Cardiac muscle cell (in vitro differentiated cells and primary cell): ENCODE measurements around the gene SDHAF2. TPM values are rescaled to one million over a fixed set of nuclear protein-coding genes. Genes with fewer than 3 reads are reported as not detected.
A peak's percentile ranks its signal among the peaks of the same experiment; 100 is the strongest.

Experiments
- DNase-seq, 2 donors: peaks; one replicate each; pipeline versions ENCODE4 v3.0.0 to v3.0.0-alpha.2; 2010 to 2017; ENCODE audit warnings: low read depth in 1 of 2, low spot score in 1 of 2
- H3K27ac ChIP-seq: fragments of 200-600 bp; sonication (generic); 2 replicates; pipeline ENCODE4 v1.5.1; 2016
- H3K27me3 ChIP-seq: fragments of 200-600 bp; sonication (generic); 2 replicates; pipeline ENCODE4 v1.6.0; 2016; ENCODE audit warnings: control low read depth
- H3K36me3 ChIP-seq: fragments of 200-600 bp; sonication (generic); 2 replicates; pipeline ENCODE4 v1.5.1; 2016; ENCODE audit warnings: control low read depth
- H3K4me1 ChIP-seq: fragments of 200-600 bp; sonication (generic); 2 replicates; pipeline ENCODE4 v1.8.1; 2017; ENCODE audit warnings: low read depth, mild to moderate bottlenecking, mixed run types
- H3K4me3 ChIP-seq: fragments of 200-600 bp; sonication (generic); 2 replicates; pipeline ENCODE4 v1.5.1; 2016; ENCODE audit warnings: mild to moderate bottlenecking
- H3K9me3 ChIP-seq: fragments of 200-600 bp; sonication (generic); 2 replicates; pipeline ENCODE4 v1.5.1; 2017; ENCODE audit warnings: low read depth, mild to moderate bottlenecking, control low read depth
- polyA plus RNA-seq: library from polyadenylated mRNA; unstranded; fragments of >200 nt; fragmentation: Nextera tagmentation; extraction: Ambion mirVana; gene quantifications from 2 replicates; pipeline ENCODE4 v1.2.1, GENCODE V29; 2016
- total RNA-seq: library from RNA; depleted of rRNA; stranded (reverse); fragments of >200 nt; gene quantifications from 2 replicates; pipeline ENCODE4 v1.2.3, GENCODE V29; 2016
- TF ChIP-seq, protein P1 (sequence below): IDR thresholded peaks from 2 replicates; pipeline ENCODE4 v1.5.1; 2012; ENCODE audit warnings: low read depth, mild to moderate bottlenecking, low read length

SDHAF2 gene
- total and polyA plus RNA-seq, 2 experiments from 2014 or later: 21.3 to 67.4 TPM

DNA sequence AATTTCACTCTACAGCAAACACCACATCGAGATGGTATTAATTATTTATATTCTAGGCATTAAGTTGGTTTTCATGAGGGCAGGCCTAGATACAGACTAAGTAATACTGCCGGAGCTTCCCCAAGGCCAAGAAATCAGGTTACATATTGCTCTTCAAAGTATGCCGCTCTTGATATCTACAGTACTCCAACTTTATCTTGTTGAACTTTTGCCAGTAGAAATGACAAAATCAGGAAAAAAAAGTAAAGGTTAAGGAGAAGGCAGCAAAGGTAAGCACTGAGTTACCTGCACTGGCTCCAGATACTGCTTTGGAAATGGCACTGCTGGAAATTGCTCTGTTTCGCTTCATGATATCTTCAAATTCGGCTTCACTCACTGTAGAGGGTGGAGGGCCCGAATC is 14.5 kb upstream of the SDHAF2 start:
- peaks cover 84% of the 10 kb centered on the region for H3K36me3 ChIP-seq
- TF ChIP-seq, protein P1, sequence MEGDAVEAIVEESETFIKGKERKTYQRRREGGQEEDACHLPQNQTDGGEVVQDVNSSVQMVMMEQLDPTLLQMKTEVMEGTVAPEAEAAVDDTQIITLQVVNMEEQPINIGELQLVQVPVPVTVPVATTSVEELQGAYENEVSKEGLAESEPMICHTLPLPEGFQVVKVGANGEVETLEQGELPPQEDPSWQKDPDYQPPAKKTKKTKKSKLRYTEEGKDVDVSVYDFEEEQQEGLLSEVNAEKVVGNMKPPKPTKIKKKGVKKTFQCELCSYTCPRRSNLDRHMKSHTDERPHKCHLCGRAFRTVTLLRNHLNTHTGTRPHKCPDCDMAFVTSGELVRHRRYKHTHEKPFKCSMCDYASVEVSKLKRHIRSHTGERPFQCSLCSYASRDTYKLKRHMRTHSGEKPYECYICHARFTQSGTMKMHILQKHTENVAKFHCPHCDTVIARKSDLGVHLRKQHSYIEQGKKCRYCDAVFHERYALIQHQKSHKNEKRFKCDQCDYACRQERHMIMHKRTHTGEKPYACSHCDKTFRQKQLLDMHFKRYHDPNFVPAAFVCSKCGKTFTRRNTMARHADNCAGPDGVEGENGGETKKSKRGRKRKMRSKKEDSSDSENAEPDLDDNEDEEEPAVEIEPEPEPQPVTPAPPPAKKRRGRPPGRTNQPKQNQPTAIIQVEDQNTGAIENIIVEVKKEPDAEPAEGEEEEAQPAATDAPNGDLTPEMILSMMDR: no peak
- DNase-seq: no peak
- no peaks in the 10 kb centered on the region for H3K4me1 ChIP-seq
- H3K27ac ChIP-seq: no peak overlapping the region
- no peaks in the 10 kb centered on the region for H3K9me3 ChIP-seq
- H3K27me3 ChIP-seq: no peaks in the 10 kb centered on the region
- no peak overlapping the region for H3K4me3 ChIP-seq

GRCh38 chr11:61416941-61417340 is 13.0 kb upstream of the SDHAF2 start:
- no peaks in the 10 kb centered on the region for H3K4me1 ChIP-seq
- no peak for DNase-seq
- peaks cover 83% of the 10 kb centered on the region for H3K36me3 ChIP-seq
- H3K4me3 ChIP-seq: no peak overlapping the region
- H3K27ac ChIP-seq: peak overlapping the region; percentile 13
- TF ChIP-seq, protein P1: no peak
- H3K9me3 ChIP-seq: no peaks in the 10 kb centered on the region
- no peaks in the 10 kb centered on the region for H3K27me3 ChIP-seq

DNA sequence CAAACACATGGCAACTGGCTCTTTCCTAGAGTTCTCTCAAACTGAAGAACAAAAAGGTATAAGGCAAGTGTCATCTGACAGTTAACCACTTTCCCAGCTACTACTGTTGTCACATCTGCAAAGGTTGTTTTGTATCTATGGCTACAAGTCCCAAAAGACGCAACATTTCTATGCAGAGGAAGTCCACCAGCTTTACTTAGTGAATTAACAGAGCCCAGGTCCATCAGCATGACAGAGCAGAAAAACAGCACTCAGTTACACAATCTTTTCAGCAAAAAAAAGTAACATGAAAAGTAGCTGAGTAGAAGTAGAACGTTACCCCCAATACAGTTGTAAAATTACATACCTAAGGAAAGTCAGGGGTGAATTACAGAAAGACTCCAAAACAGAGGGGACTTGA is 12.3 kb upstream of the SDHAF2 start:
- Histone ChIP-seq H3K27me3 (no peaks in the 10 kb centered on the region), H3K4me1 (no peaks in the 10 kb centered on the region), H3K4me3 (no peak overlapping the region), H3K36me3 (peaks cover 76% of the 10 kb centered on the region), H3K9me3 (no peaks in the 10 kb centered on the region), H3K27ac (peak overlapping the region; percentile 30)
- peak in 1 of 2 donors; percentile 44 for DNase-seq
- TF ChIP-seq, protein P1: no peak

GRCh38 chr11:61418136-61418535 is 11.8 kb upstream of the SDHAF2 start:
- TF ChIP-seq, protein P1: no peak
- no peak for DNase-seq
- Histone ChIP-seq H3K27me3 (no peaks in the 10 kb centered on the region), H3K9me3 (no peaks in the 10 kb centered on the region), H3K27ac (peak overlapping the region; percentile 30), H3K4me1 (no peaks in the 10 kb centered on the region), H3K36me3 (peaks cover 71% of the 10 kb centered on the region), H3K4me3 (no peak overlapping the region)

- no peak for DNase-seq
- H3K4me3 ChIP-seq: no peak overlapping the region
- H3K27ac ChIP-seq: no peak overlapping the region
- H3K9me3 ChIP-seq: no peaks in the 10 kb centered on the region
- TF ChIP-seq, protein P1: no peak
- H3K36me3 ChIP-seq: peaks cover 70% of the 10 kb centered on the region
- H3K4me1 ChIP-seq: no peaks in the 10 kb centered on the region
- no peaks in the 10 kb centered on the region for H3K27me3 ChIP-seq
These were observed 7.7 kb upstream of the SDHAF2 start for GRCh38 chr11:61422226-61422625.
